ENCODE data around the gene HNMT. TPM values are rescaled to one million over a fixed set of nuclear protein-coding genes. Genes with fewer than 3 reads are reported as not detected.

Gene HNMT
- total and polyA plus RNA-seq, 2 of the 8 experiments (the other 6 are each of a cell fraction or from before 2014, with no cell fraction given) = 1.6 to 3.6 TPM

DNA sequence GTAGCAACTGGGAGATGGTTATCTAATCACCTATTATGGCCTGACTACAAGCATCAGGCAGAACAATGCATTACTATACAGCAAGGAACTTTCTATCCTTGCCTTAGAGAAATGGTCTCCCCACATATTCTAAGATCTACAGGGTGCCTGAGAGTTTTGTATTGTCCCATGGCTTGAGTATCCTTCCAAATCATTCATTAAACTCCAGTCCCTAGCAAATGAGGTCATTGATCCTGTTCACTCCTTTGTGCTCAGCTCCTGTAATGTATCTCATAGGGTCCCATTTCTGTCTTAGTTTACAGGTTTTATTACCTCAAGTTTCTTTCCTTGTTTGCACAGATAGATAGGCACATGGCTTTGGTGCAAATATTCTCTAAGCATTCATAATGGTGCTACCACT lies 9.0 kb downstream of the HNMT start (continued):
- TF ChIP-seq GABPA (IDR thresholded peaks at IDR 0.05; ENCODE audit: borderline replicate concordance, insufficient read depth, low read length) (no peak), RFX5 (IDR thresholded peaks at IDR 0.05; ENCODE audit: borderline replicate concordance, low read depth, low read length) (no peak), ATF2 (IDR thresholded peaks at IDR 0.05; ENCODE audit: low read length) (no peak), CEBPB (IDR thresholded peaks at IDR 0.05; ENCODE audit: low read depth, low read length) (no peak), KDM1A (IDR thresholded peaks at IDR 0.05; ENCODE audit: borderline replicate concordance, low read length) (no peak), TBP (IDR thresholded peaks at IDR 0.05; ENCODE audit: low read depth, low read length) (no peak), POLR2A (IDR thresholded peaks at IDR 0.05; ENCODE audit: control extremely low read depth in 1 of 2, low read depth in 2 of 2, low read length in 2 of 2) (no peak)
